ENCODE measurements around the gene BNC2.

DNA sequence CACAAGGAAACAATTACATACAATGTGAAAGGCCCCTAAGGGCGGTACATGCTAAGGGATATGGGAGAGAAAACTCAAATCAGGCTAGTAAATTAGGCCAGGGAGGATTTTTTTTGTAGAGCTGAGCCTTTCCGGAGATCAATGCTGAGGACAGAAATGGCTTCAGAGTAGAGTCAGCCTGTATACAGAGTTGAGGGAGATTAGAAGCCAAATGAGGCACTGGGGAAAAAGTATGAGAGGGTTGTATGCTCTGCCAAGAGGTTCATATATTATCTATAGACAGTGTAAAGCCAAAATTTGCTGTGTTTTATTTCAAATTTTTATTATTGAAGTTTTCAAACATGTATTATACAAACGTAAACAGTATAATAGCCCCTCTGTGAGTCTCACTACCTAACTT lies 103.1 kb downstream of the BNC2 start:
- TF ChIP-seq POLR2A (IDR thresholded peaks at IDR 0.05; ENCODE audit: low read length) (no peak), GATA1 (IDR thresholded peaks at IDR 0.05; ENCODE audit: low read depth, low read length) (no peak)
